OCI-LY7 (cell line): Measurements from ENCODE around the gene NGEF. TPM values are rescaled to one million over a fixed set of nuclear protein-coding genes. Genes with fewer than 3 reads are reported as not detected.

Source experiments
- BruUV-seq: library from RNA; stranded (reverse); fragments of 400-500 nt; replicated peaks from 2 replicates; lab custom pipeline; 2021; lab: Mats Ljungman, UMichigan
- CTCF ChIA-PET: fragments of 300-600 bp; sonication (Branson Sonifier 250); formaldehyde crosslinking; loops from one replicate; lab custom pipeline; 2022; ENCODE audit warnings: antibody characterized with exemption; ENCODE audit not compliant: unreplicated experiment; lab: Charles Lee
- POLR2A ChIA-PET: fragments of 300-600 bp; sonication (Branson Sonifier 250); formaldehyde crosslinking; loops from one replicate; lab custom pipeline; 2022; ENCODE audit warnings: antibody characterized with exemption; lab: Charles Lee
- DNase-seq: peaks from one replicate; pipeline ENCODE4 v3.0.0-alpha.2; 2015; ENCODE audit warnings: low spot score
- H2AFZ ChIP-seq: fragments of 200-600 bp; sonication (generic), shearing (Covaris generic); 2 replicates; pipeline ENCODE4 v1.6.1; 2014; ENCODE audit warnings: mild to moderate bottlenecking, antibody characterized with exemption, low read length, moderate library complexity
- H3K27ac ChIP-seq: fragments of 200-600 bp; sonication (generic); 2 replicates; pipeline ENCODE4 v1.5.1; 2014; ENCODE audit warnings: mixed run types, low read depth, mild to moderate bottlenecking, moderate library complexity, low read length, inconsistent platforms; ENCODE audit not compliant: poor library complexity, severe bottlenecking
- H3K36me3 ChIP-seq: fragments of 200-600 bp; sonication (generic); 2 replicates; pipeline ENCODE4 v1.6.1; 2014; ENCODE audit warnings: mild to moderate bottlenecking, antibody characterized with exemption, low read length, moderate library complexity, mixed read lengths; ENCODE audit not compliant: insufficient read depth
- H3K4me1 ChIP-seq: fragments of 200-600 bp; sonication (generic); 2 replicates; pipeline ENCODE4 v1.5.1; 2014; ENCODE audit warnings: mild to moderate bottlenecking, low read length; ENCODE audit not compliant: insufficient read depth, poor library complexity, severe bottlenecking
- H3K4me2 ChIP-seq: fragments of 200-600 bp; sonication (generic); 2 replicates; pipeline ENCODE4 v1.6.1; 2014; ENCODE audit warnings: mild to moderate bottlenecking, low read length
- H3K4me3 ChIP-seq: fragments of 200-600 bp; sonication (generic); 2 replicates; pipeline ENCODE4 v1.5.1; 2014; ENCODE audit warnings: mild to moderate bottlenecking, low read depth, low read length; ENCODE audit not compliant: poor library complexity, severe bottlenecking
- H3K79me2 ChIP-seq: fragments of 200-600 bp; sonication (generic); 2 replicates; pipeline ENCODE4 v1.6.1; 2016; ENCODE audit warnings: low read depth, mild to moderate bottlenecking, low read length, moderate library complexity, mixed read lengths; ENCODE audit not compliant: insufficient read depth
- H3K9me2 ChIP-seq: fragments of 200-600 bp; sonication (generic); 2 replicates; pipeline ENCODE4 v1.6.1; 2016; ENCODE audit warnings: mild to moderate bottlenecking, low read length, mixed read lengths; ENCODE audit not compliant: insufficient read depth
- H3K9me3 ChIP-seq: fragments of 200-600 bp; sonication (generic); 2 replicates; pipeline ENCODE4 v1.6.1; 2014; ENCODE audit warnings: mild to moderate bottlenecking, mixed run types, low read length, mixed read lengths
- H4K20me1 ChIP-seq: fragments of 200-600 bp; sonication (generic); 2 replicates; pipeline ENCODE4 v1.6.1; 2014; ENCODE audit warnings: mild to moderate bottlenecking, antibody characterized with exemption, low read length, moderate library complexity, mixed read lengths; ENCODE audit not compliant: insufficient read depth
- EZH2phosphoT487 ChIP-seq: fragments of 200-600 bp; sonication (generic); IDR thresholded peaks from 2 replicates; pipeline ENCODE4 v1.6.1; 2018; ENCODE audit warnings: low read depth, borderline replicate concordance, mild to moderate bottlenecking, mixed run types, antibody characterized with exemption, low read length, moderate library complexity, mixed read lengths
- intact Hi-C: fragments of 100-400 bp; cut with micrococcal nuclease; formaldehyde crosslinking; loops from one replicate; pipeline ENCODE4 v1.10.0; 2022; ENCODE audit not compliant: unreplicated experiment
- total RNA-seq, 2 experiments: library from RNA; depleted of rRNA in 1 of 2; stranded (reverse); fragments of >200 nt in 1 of 2; shearing (Covaris generic) in 1 of 2; gene quantifications; 2 replicates each; pipeline ENCODE4 v1.2.3, GENCODE V29; 2014 to 2022
- TF ChIP-seq, protein P1 (sequence below): fragments of 200-600 bp; sonication (generic); conservative IDR thresholded peaks from 2 replicates; pipeline ENCODE4 v1.5.1; 2014; ENCODE audit warnings: mild to moderate bottlenecking, antibody characterized with exemption, low read length, moderate library complexity, mixed read lengths

The NGEF gene
- total RNA-seq, 2 experiments from 2014 or later = 0.82 TPM; not detected in 1

DNA sequence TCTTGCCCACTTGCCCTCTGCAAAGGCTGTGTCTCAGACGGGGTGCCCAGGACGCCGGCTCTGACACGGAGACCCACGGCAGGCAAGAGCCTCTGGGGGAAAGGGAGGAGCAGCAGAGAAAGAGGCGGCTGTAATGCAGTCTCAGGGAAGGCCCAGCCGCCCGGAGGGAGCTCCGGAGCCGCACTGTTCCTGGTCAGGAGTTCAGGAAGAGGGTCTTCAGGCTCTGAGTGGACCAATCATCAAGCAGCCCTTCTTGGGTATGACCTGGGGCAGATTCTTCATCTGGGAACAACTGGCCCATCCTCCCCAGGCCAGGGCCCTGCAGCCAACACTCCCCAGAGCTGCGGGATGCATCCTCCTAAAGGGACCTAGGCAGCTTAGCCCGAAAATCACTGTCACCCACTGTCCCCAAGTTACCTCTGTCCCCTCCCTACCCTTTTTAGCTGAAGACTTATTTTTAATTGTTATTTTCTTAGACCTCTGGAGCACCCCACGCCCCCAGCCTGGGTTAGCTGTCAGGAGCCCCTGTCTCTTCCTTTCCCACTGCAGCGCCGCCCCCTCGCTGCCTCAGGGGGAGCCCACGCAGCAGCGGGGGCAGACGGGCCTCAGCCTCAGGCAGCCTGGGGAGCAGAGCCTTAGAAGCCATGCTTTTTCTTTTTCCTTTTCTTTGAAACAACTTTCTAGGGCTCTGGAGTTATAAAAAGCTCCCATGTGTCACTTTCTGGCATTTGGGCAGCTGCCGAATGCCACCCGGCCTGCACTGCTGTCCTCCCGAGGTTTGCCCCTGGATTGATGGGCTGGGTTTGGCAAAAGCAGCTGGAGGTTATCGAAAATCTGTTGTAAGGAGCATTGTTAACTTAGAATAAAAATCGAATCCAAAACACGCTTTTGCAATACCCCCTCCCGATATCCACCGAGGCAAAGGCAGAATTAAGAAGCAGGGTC lies 18.8 kb upstream of the NGEF start:
- Histone ChIP-seq H4K20me1 (no peaks in the 10 kb centered on the region), H3K27ac (no peak overlapping the region), H3K4me2 (no peak overlapping the region), H3K9me3 (no peaks in the 10 kb centered on the region), H2AFZ (no peak overlapping the region), H3K9me2 (no peaks in the 10 kb centered on the region), H3K79me2 (no peaks in the 10 kb centered on the region), H3K4me1 (no peaks in the 10 kb centered on the region), H3K36me3 (no peaks in the 10 kb centered on the region), H3K4me3 (no peak overlapping the region)
- intact Hi-C loops = no loop called here
- TF ChIP-seq, protein P1, sequence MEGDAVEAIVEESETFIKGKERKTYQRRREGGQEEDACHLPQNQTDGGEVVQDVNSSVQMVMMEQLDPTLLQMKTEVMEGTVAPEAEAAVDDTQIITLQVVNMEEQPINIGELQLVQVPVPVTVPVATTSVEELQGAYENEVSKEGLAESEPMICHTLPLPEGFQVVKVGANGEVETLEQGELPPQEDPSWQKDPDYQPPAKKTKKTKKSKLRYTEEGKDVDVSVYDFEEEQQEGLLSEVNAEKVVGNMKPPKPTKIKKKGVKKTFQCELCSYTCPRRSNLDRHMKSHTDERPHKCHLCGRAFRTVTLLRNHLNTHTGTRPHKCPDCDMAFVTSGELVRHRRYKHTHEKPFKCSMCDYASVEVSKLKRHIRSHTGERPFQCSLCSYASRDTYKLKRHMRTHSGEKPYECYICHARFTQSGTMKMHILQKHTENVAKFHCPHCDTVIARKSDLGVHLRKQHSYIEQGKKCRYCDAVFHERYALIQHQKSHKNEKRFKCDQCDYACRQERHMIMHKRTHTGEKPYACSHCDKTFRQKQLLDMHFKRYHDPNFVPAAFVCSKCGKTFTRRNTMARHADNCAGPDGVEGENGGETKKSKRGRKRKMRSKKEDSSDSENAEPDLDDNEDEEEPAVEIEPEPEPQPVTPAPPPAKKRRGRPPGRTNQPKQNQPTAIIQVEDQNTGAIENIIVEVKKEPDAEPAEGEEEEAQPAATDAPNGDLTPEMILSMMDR = 0 out of 2 replicates have a peak, but pooled peaks have one; percentile 15
- no peak for TF ChIP-seq EZH2phosphoT487
- no TSS peak for BruUV-seq
- ChIA-PET POLR2A (no interaction called here), CTCF (interaction anchor here (0.6 to 1.1 kb wide), 2 partner anchors 152 to 295 kb away, joined by 3 read pairs; no protein-coding TSS in a partner anchor)
- no peak for DNase-seq

DNA sequence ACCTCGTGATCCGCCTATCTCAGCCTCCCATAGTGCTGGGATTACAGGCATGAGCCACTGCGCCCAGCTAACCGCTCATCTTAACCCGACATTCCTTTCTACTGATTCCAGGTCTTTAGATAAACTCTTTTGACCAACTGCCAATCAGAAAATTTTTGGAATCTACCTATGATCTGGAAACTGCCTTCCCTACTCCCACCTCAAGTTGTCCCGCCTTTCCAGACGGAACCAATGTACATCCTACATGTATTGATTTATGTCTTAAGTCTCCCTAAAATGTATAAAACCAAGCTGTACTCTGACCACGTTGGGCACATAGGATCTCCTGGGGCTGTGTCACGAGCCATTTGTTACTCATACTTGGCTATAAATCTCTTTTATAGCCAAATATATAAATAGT lies 16.3 kb upstream of the NGEF start:
- Histone ChIP-seq H3K4me3 (no peak overlapping the region), H2AFZ (no peak overlapping the region), H4K20me1 (no peaks in the 10 kb centered on the region), H3K27ac (no peak overlapping the region), H3K79me2 (no peaks in the 10 kb centered on the region), H3K9me2 (no peaks in the 10 kb centered on the region), H3K4me2 (no peak overlapping the region), H3K4me1 (no peaks in the 10 kb centered on the region), H3K9me3 (no peaks in the 10 kb centered on the region), H3K36me3 (no peaks in the 10 kb centered on the region)
- TF ChIP-seq, protein P1 = no peak
- no peak for TF ChIP-seq EZH2phosphoT487
- CTCF ChIA-PET = no interaction called here
- no peak for DNase-seq
- POLR2A ChIA-PET = no interaction called here
- intact Hi-C loops = loop anchor here (1.0 kb wide), 1 partner anchor 176 kb away; no protein-coding TSS in a partner anchor
- no TSS peak for BruUV-seq
